Posterior vena cava (tissue), 2 donors: ENCODE measurements around the gene RAB23. TPM values are rescaled to one million over a fixed set of nuclear protein-coding genes. Genes with fewer than 3 reads are reported as not detected.

Experiments
- DNase-seq: peaks from one replicate; pipeline ENCODE4 v3.0.0-alpha.2; 2020; ENCODE audit warnings: low spot score
- intact Hi-C, 2 donors: fragments of 100-400 bp; cut with DNase I; formaldehyde crosslinking; loops; one replicate each; pipeline versions ENCODE4 v1.14.1 to v1.14.2; 2022 to 2023
- total RNA-seq, 2 donors: library from RNA; stranded (reverse); fragmentation: NEBNext Ultra II Directional; extraction: Animal tissue kit (Norgen Biotek cat#: 25700); gene quantifications; one replicate each; pipeline ENCODE4 v1.2.1, GENCODE V29; 2021
- donor health status: DM: yes; HTN: yes; CAD: no.
- donor health status: DM: yes; HTN: yes; CAD: no.

The RAB23 gene
- total RNA-seq, 2 donors from 2014 or later = 46.6 to 73.9 TPM

GRCh38 chr6:57198926-57199636, 23.0 kb downstream of the RAB23 start:
- DNase-seq = no peak
- intact Hi-C loops = loop anchor here in 1 of 2 donors (1.0 kb wide), 1 partner anchor 49 kb away; no protein-coding TSS in a partner anchor

GRCh38 chr6:57195457-57195856, 26.6 kb downstream of the RAB23 start:
- no peak for DNase-seq
- intact Hi-C loops = no loop called here

GRCh38 chr6:57193177-57193576, 28.9 kb downstream of the RAB23 start:
- intact Hi-C loops = no loop called here

GRCh38 chr6:57190140-57190539, 32.0 kb downstream of the RAB23 start:
- no peak for DNase-seq
- intact Hi-C loops = no loop called here

More at GRCh38 chr6:57193177-57193576, 28.9 kb downstream of the RAB23 start:
- DNase-seq = no peak

GRCh38 chr6:57183336-57183735, 38.8 kb downstream of the RAB23 start:
- intact Hi-C loops = loop anchor here in 1 of 2 donors (10.0 kb wide), 1 partner anchor 131 kb away; the partner anchor contains the start of gene PRIM2
- DNase-seq = no peak

GRCh38 chr6:57182017-57182432, 40.1 kb downstream of the RAB23 start:
- no peak for DNase-seq

GRCh38 chr6:57180596-57180995, 41.5 kb downstream of the RAB23 start:
- intact Hi-C loops = loop anchor here in 1 of 2 donors (10.0 kb wide), 1 partner anchor 134 kb away; the partner anchor contains the start of gene PRIM2
- no peak for DNase-seq

More at GRCh38 chr6:57182017-57182432, 40.1 kb downstream of the RAB23 start:
- intact Hi-C loops = loop anchor here in 1 of 2 donors (10.0 kb wide), 1 partner anchor 133 kb away; the partner anchor contains the start of gene PRIM2

GRCh38 chr6:57177545-57178265, 44.4 kb downstream of the RAB23 start:
- peak; percentile 87 for DNase-seq
- intact Hi-C loops = loop anchor here in 1 of 2 donors (2.0 to 10.0 kb wide), 2 partner anchors 81 to 137 kb away; partner anchors contain the start of gene PRIM2

- DNase-seq = no peak
- intact Hi-C loops = loop anchor here in 1 of 2 donors (10.0 kb wide), 1 partner anchor 140 kb away; the partner anchor contains the start of gene PRIM2
Observed at GRCh38 chr6:57174511-57174907, 47.6 kb downstream of the RAB23 start.

GRCh38 chr6:57173886-57174510, 48.1 kb downstream of the RAB23 start:
- intact Hi-C loops = loop anchor here in 1 of 2 donors (10.0 kb wide), 1 partner anchor 141 kb away; the partner anchor contains the start of gene PRIM2
- DNase-seq = no peak

GRCh38 chr6:57173056-57173885, 48.8 kb downstream of the RAB23 start:
- no peak for DNase-seq
- intact Hi-C loops = loop anchor here in 1 of 2 donors (10.0 kb wide), 1 partner anchor 142 kb away; the partner anchor contains the start of gene PRIM2

GRCh38 chr6:57172136-57173055, 49.7 kb downstream of the RAB23 start, which contains the start of gene BAG2:
BAG2 (plus strand) TSS chr6:57172326; CDS start chr6:57172698, 372 bp downstream.
- intact Hi-C loops = loop anchor here in 1 of 2 donors (10.0 kb wide), 1 partner anchor 142 kb away; the partner anchor contains the start of gene PRIM2

GRCh38 chr6:57165080-57165479, 57.0 kb downstream of the RAB23 start:
- intact Hi-C loops = no loop called here

More at GRCh38 chr6:57172136-57173055, 49.7 kb downstream of the RAB23 start, which contains the start of gene BAG2:
- peak; percentile 96 for DNase-seq

GRCh38 chr6:57163956-57164355, 58.2 kb downstream of the RAB23 start:
- intact Hi-C loops = no loop called here
- no peak for DNase-seq

More at GRCh38 chr6:57165080-57165479, 57.0 kb downstream of the RAB23 start:
- DNase-seq = no peak

- intact Hi-C loops = no loop called here
- DNase-seq = no peak
Observed at GRCh38 chr6:57162516-57162915, 59.6 kb downstream of the RAB23 start.

- intact Hi-C loops = no loop called here
- no peak for DNase-seq
Observed at GRCh38 chr6:57162028-57162427, 60.1 kb downstream of the RAB23 start.

- intact Hi-C loops = no loop called here
Observed at GRCh38 chr6:57159127-57159526, 63.0 kb downstream of the RAB23 start.

More at GRCh38 chr6:57159127-57159526, 63.0 kb downstream of the RAB23 start:
- DNase-seq = no peak
